T-helper 2 cell treated with Interferon-gamma antibody and Interleukin-4, amounts not matched to agents 5 μg/mL and 100 μg/mL, for 36 hours (primary cell): ENCODE data around the gene CEP250.

Experiments
- DNase-seq: peaks from one replicate; pipeline ENCODE4 v3.0.0; 2021; ENCODE audit warnings: low spot score
- H3K27ac Mint-ChIP-seq: one replicate; pipeline ENCODE4 v1.8.0; 2021; ENCODE audit warnings: mild to moderate bottlenecking, mixed read lengths
- H3K27me3 Mint-ChIP-seq: one replicate; pipeline ENCODE4 v1.8.0; 2021; ENCODE audit warnings: low read depth, mixed read lengths
- H3K36me3 Mint-ChIP-seq: one replicate; pipeline ENCODE4 v1.8.0; 2021; ENCODE audit warnings: low read depth, mixed read lengths
- H3K4me1 Mint-ChIP-seq: one replicate; pipeline ENCODE4 v1.8.0; 2021; ENCODE audit warnings: low read depth, mixed read lengths
- H3K4me3 Mint-ChIP-seq: one replicate; pipeline ENCODE4 v1.8.0; 2022; ENCODE audit warnings: mild to moderate bottlenecking, moderate library complexity, mixed read lengths
- H3K9me3 Mint-ChIP-seq: one replicate; pipeline ENCODE4 v1.8.0; 2021; ENCODE audit warnings: mixed read lengths

The CEP250 gene

GRCh38 chr20:35454881-35455609 lies at the start of gene CEP250:
Gene CEP250 (plus strand): TSS chr20:35455598. CDS start chr20:35462368, 6,770 bp downstream.
- peaks cover 27% of the 10 kb centered on the region for H3K4me1 Mint-ChIP-seq
- peak within 1 kb of the TSS; percentile 98 for H3K27ac Mint-ChIP-seq
- no peaks in the 10 kb centered on the region for H3K36me3 Mint-ChIP-seq
- no peaks in the 10 kb centered on the region for H3K27me3 Mint-ChIP-seq
- H3K4me3 Mint-ChIP-seq: peak within 1 kb of the TSS; percentile 91
- no peaks in the 10 kb centered on the region for H3K9me3 Mint-ChIP-seq
- peak; percentile 91 for DNase-seq

DNA sequence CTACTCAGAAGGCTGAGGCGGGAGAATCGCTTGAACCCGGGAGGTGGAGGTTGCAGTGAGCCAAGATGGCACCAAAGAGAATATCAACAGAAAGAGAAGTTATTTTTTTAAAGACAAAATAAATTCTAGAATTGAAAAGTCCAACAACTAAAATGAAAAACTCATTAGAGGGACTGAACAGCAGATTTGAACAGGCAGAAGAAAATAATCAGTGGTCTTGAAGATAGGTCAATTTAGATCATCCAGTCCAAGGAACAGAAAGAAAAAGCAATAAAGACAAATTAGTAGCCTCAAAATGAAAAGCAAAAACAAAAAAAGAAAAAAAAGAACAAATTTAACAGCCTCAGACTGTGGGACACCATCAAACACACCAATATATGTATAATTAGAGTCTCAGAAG lies 49.6 kb upstream of the CEP250 start:
- Mint-ChIP-seq H3K4me1 (peaks cover 11% of the 10 kb centered on the region), H3K9me3 (peaks cover 15% of the 10 kb centered on the region), H3K36me3 (peaks cover 47% of the 10 kb centered on the region), H3K27me3 (no peaks in the 10 kb centered on the region), H3K4me3 (no peak overlapping the region), H3K27ac (no peak overlapping the region)
- no peak for DNase-seq

- Mint-ChIP-seq H3K27ac (no peak overlapping the region), H3K36me3 (peaks cover 50% of the 10 kb centered on the region), H3K4me1 (peaks cover 20% of the 10 kb centered on the region), H3K9me3 (peaks cover 15% of the 10 kb centered on the region), H3K27me3 (no peaks in the 10 kb centered on the region), H3K4me3 (no peak overlapping the region)
- DNase-seq: no peak
Observed at GRCh38 chr20:35408270-35408669, 47.1 kb upstream of the CEP250 start.

- Mint-ChIP-seq H3K9me3 (peaks cover 15% of the 10 kb centered on the region), H3K4me3 (no peak overlapping the region), H3K4me1 (peaks cover 20% of the 10 kb centered on the region), H3K27ac (no peak overlapping the region), H3K36me3 (peaks cover 46% of the 10 kb centered on the region), H3K27me3 (no peaks in the 10 kb centered on the region)
- no peak for DNase-seq
Observed at GRCh38 chr20:35409542-35409941, 45.9 kb upstream of the CEP250 start.

- H3K27me3 Mint-ChIP-seq: no peaks in the 10 kb centered on the region
- peaks cover 37% of the 10 kb centered on the region for H3K36me3 Mint-ChIP-seq
- no peak for DNase-seq
- peak overlapping the region; percentile 94 for H3K4me3 Mint-ChIP-seq
- peak overlapping the region; percentile 93 for H3K27ac Mint-ChIP-seq
- H3K9me3 Mint-ChIP-seq: peaks cover 7% of the 10 kb centered on the region
- H3K4me1 Mint-ChIP-seq: peaks cover 12% of the 10 kb centered on the region
Observed at GRCh38 chr20:35410613-35411012, 44.8 kb upstream of the CEP250 start.

GRCh38 chr20:35421322-35421721 lies 34.1 kb upstream of the CEP250 start:
- Mint-ChIP-seq H3K4me1 (no peaks in the 10 kb centered on the region), H3K9me3 (no peaks in the 10 kb centered on the region), H3K36me3 (no peaks in the 10 kb centered on the region), H3K4me3 (no peak overlapping the region), H3K27me3 (peaks cover 8% of the 10 kb centered on the region), H3K27ac (no peak overlapping the region)
- DNase-seq: no peak

- Mint-ChIP-seq H3K9me3 (no peaks in the 10 kb centered on the region), H3K27me3 (peaks cover 6% of the 10 kb centered on the region), H3K4me1 (no peaks in the 10 kb centered on the region), H3K36me3 (no peaks in the 10 kb centered on the region), H3K27ac (no peak overlapping the region), H3K4me3 (no peak overlapping the region)
- no peak for DNase-seq
Observed at GRCh38 chr20:35431621-35432429, 23.6 kb upstream of the CEP250 start.

- H3K27me3 Mint-ChIP-seq: peaks cover 6% of the 10 kb centered on the region
- H3K27ac Mint-ChIP-seq: no peak overlapping the region
- H3K36me3 Mint-ChIP-seq: no peaks in the 10 kb centered on the region
- H3K4me3 Mint-ChIP-seq: no peak overlapping the region
- no peaks in the 10 kb centered on the region for H3K9me3 Mint-ChIP-seq
- no peak for DNase-seq
- H3K4me1 Mint-ChIP-seq: no peaks in the 10 kb centered on the region
Observed at GRCh38 chr20:35432430-35432735, 23.0 kb upstream of the CEP250 start.

DNA sequence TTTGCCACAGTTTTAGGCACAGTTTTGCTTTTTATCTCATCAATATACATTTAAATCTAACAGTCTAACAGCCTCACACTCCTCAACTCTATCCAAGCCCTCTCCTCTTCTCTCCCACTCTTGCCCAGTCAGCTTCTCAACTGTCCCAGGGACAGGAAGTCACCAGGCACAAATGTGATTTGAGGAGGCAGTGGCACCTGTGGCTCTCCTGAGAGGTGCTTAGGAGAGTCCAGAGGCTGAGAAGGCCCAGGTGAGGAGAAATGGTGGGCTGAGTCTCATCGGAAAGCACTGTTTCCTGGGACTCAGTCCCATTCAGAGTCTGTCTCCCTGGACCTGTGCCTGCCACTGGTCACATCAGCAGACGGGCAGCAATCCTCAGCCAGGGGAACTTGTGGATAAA lies 22.1 kb upstream of the CEP250 start:
- H3K9me3 Mint-ChIP-seq: no peaks in the 10 kb centered on the region
- no peak overlapping the region for H3K4me3 Mint-ChIP-seq
- no peak overlapping the region for H3K27ac Mint-ChIP-seq
- H3K36me3 Mint-ChIP-seq: no peaks in the 10 kb centered on the region
- no peaks in the 10 kb centered on the region for H3K4me1 Mint-ChIP-seq
- no peak for DNase-seq
- peaks cover 6% of the 10 kb centered on the region for H3K27me3 Mint-ChIP-seq

GRCh38 chr20:35434085-35435005 lies 21.1 kb upstream of the CEP250 start:
- no peak overlapping the region for H3K27ac Mint-ChIP-seq

GRCh38 chr20:35436177-35436573 lies 19.2 kb upstream of the CEP250 start:
- Mint-ChIP-seq H3K4me1 (no peaks in the 10 kb centered on the region), H3K9me3 (no peaks in the 10 kb centered on the region), H3K27ac (no peak overlapping the region), H3K27me3 (peaks cover 10% of the 10 kb centered on the region), H3K36me3 (no peaks in the 10 kb centered on the region), H3K4me3 (no peak overlapping the region)
- DNase-seq: no peak

More at GRCh38 chr20:35434085-35435005, 21.1 kb upstream of the CEP250 start:
- no peaks in the 10 kb centered on the region for H3K4me1 Mint-ChIP-seq
- H3K36me3 Mint-ChIP-seq: no peaks in the 10 kb centered on the region
- DNase-seq: no peak
- no peak overlapping the region for H3K4me3 Mint-ChIP-seq
- H3K27me3 Mint-ChIP-seq: no peaks in the 10 kb centered on the region
- H3K9me3 Mint-ChIP-seq: no peaks in the 10 kb centered on the region

DNA sequence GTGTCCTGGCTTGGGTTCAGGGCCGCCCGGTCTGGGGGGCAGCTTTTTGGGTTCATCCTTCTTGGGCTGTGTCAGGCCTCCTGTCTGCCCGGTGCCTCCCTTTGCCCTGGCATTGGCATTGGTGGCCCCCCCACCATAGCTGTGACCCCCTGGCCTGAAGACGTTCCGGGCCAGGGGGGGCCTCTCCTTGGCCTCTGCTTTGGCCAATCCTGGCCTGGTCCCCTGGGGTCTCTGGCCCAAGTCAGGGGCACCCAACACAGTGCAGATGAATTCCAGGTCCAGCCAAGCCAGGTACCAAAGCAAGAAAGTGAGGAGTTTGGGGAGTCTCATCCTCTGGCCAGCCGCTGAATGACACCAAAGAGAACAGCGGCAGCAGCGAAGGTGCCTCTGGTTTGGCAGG lies 17.8 kb upstream of the CEP250 start:
- no peak for DNase-seq
- H3K27ac Mint-ChIP-seq: no peak overlapping the region
- H3K36me3 Mint-ChIP-seq: no peaks in the 10 kb centered on the region
- H3K9me3 Mint-ChIP-seq: no peaks in the 10 kb centered on the region
- no peaks in the 10 kb centered on the region for H3K4me1 Mint-ChIP-seq
- H3K4me3 Mint-ChIP-seq: no peak overlapping the region
- peaks cover 10% of the 10 kb centered on the region for H3K27me3 Mint-ChIP-seq

DNA sequence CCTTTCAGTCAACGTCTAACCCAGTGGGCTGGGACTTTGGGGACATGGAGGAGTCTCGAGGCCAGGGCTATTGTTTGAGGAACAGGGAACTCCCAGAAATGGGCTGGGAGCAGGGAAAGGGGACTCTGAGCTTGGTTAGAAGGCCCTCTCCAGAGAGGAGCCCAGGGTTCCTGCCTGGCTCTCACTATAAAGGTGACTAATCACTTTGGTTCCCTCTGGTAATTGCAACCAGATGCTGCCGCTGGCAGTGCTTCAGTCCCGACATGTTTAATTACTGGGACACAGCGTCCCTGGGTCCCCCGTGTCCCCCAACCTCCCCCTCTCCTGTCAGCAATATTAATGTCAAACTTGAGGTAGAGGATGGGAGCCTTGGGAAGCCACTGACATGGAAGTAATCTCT lies 12.4 kb upstream of the CEP250 start:
- Mint-ChIP-seq H3K9me3 (no peaks in the 10 kb centered on the region), H3K4me3 (no peak overlapping the region), H3K27me3 (peaks cover 12% of the 10 kb centered on the region), H3K4me1 (peaks cover 4% of the 10 kb centered on the region), H3K27ac (no peak overlapping the region), H3K36me3 (no peaks in the 10 kb centered on the region)
- no peak for DNase-seq

DNA sequence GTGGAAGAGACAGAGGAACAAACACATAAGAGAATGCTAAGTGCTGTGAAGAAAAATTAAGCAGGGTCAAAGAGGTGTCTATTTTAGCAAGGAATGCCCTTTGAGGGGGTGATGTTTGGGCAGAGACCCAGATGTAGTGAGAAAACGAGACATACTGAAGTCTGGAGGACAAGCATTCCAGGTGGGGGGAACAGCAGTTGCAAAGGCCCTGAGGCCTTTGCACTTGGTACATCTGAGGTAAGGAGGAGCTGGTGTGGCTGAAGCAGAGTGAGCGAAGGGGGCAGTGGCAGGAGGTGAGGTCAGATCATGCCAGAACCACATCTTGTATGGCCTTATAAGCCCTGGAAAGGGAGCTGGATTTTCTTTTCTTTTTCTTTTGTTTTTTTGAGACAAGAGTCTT lies 11.2 kb upstream of the CEP250 start:
- no peaks in the 10 kb centered on the region for H3K9me3 Mint-ChIP-seq
- peaks cover 4% of the 10 kb centered on the region for H3K4me1 Mint-ChIP-seq
- H3K4me3 Mint-ChIP-seq: no peak overlapping the region
- DNase-seq: no peak
- H3K27ac Mint-ChIP-seq: no peak overlapping the region
- no peaks in the 10 kb centered on the region for H3K36me3 Mint-ChIP-seq
- H3K27me3 Mint-ChIP-seq: peaks cover 12% of the 10 kb centered on the region
